Fibroblast of the aortic adventitia (primary cell): ENCODE results near the gene MAP1S. TPM values are rescaled to one million over a fixed set of nuclear protein-coding genes. Genes with fewer than 3 reads are reported as not detected.
A peak's percentile ranks its signal among the peaks of the same experiment; 100 is the strongest.

ENCODE experiments used
- DNase-seq: peaks from one replicate; pipeline ENCODE4 v3.0.0-alpha.2; 2010; ENCODE audit warnings: low read depth
- H3K4me3 ChIP-seq: 2 replicates; pipeline ENCODE4 v1.5.1; 2011; ENCODE audit warnings: low read depth, mild to moderate bottlenecking, control low read depth, low read length, moderate library complexity
- CTCF ChIP-seq: IDR thresholded peaks from 2 replicates; pipeline ENCODE4 v1.5.1; 2011; ENCODE audit warnings: mild to moderate bottlenecking, low read length, control low read depth, inconsistent platforms; ENCODE audit not compliant: insufficient read depth
- total RNA-seq: library from RNA; depleted of rRNA; stranded (reverse); fragments of >200 nt; gene quantifications from 2 replicates; pipeline ENCODE4 v1.2.3, GENCODE V29; 2012; ENCODE audit warnings: low replicate concordance

MAP1S gene
- 14.1 and 19.3 TPM in 2 replicates for total RNA-seq

- no peak for TF ChIP-seq CTCF
These were observed at the start of gene MAP1S for GRCh38 chr19:17718947-17719711. MAP1S (plus strand) TSS chr19:17719480; CDS start chr19:17719503, 23 bp downstream.

GRCh38 chr19:17671906-17672305, 47.4 kb upstream of the MAP1S start:
- no peak for TF ChIP-seq CTCF
- DNase-seq = peak; percentile 42
- H3K4me3 ChIP-seq = no peak overlapping the region

More at GRCh38 chr19:17718947-17719711, at the start of gene MAP1S:
- H3K4me3 ChIP-seq = peak within 1 kb of the TSS; percentile 80
- peak; percentile 24 for DNase-seq

- no peak for DNase-seq
- no peak overlapping the region for H3K4me3 ChIP-seq
- no peak for TF ChIP-seq CTCF
These were observed 45.1 kb upstream of the MAP1S start for GRCh38 chr19:17673937-17674799.

- TF ChIP-seq CTCF = no peak
- DNase-seq = no peak
- no peak overlapping the region for H3K4me3 ChIP-seq
These were observed 43.0 kb upstream of the MAP1S start for GRCh38 chr19:17676295-17676694.

GRCh38 chr19:17677002-17677401, 42.3 kb upstream of the MAP1S start:
- no peak for DNase-seq
- no peak for TF ChIP-seq CTCF
- no peak overlapping the region for H3K4me3 ChIP-seq

- TF ChIP-seq CTCF = no peak
- no peak overlapping the region for H3K4me3 ChIP-seq
- DNase-seq = no peak
These were observed 40.4 kb upstream of the MAP1S start for GRCh38 chr19:17678836-17679235.
